A549 (cell line): Measurements from ENCODE around the gene GIMAP2. TPM values are rescaled to one million over a fixed set of nuclear protein-coding genes. Genes with fewer than 3 reads are reported as not detected.

Experiments
- ATAC-seq, 2 experiments: fragments of 200-7000 bp in 1 of 2; fragments of >200 bp in 1 of 2; cut with Nextera tagmentation in 1 of 2; cut with Tn5 transposase in 1 of 2; 3 replicates each; pipeline versions ENCODE4 v1.8.0 to v1.9.1; 2018 to 2020; ENCODE audit warnings: mild to moderate bottlenecking in 1 of 2, moderate library complexity in 1 of 2
- CTCF ChIA-PET: fragments of 300-600 bp; sonication (Branson Sonifier 250); formaldehyde crosslinking; extraction: SDS; loops from one replicate; lab custom pipeline; 2021; ENCODE audit warnings: antibody characterized with exemption, inconsistent platforms; lab: Yijun Ruan, JAX
- POLR2A ChIA-PET: fragments of 350-600 bp; formaldehyde crosslinking; extraction: SDS; loops from one replicate; lab custom pipeline; 2021; ENCODE audit warnings: antibody characterized with exemption, inconsistent platforms; lab: Yijun Ruan, JAX
- DNase-seq, 2 experiments: peaks; one replicate each; pipeline versions ENCODE4 v3.0.0 to v3.0.0-alpha.2; 2011 to 2016; ENCODE audit warnings: low read depth in 1 of 2, low spot score in 1 of 2
- FAIRE-seq: peaks from 2 replicates; lab custom pipeline; 2011; peaks lifted over from hg19 to GRCh38; lab: Jason Lieb, UNC
- H3K27ac ChIP-seq, 2 experiments: fragments of >200 bp; sonication (Bioruptor Twin); formaldehyde crosslinking; 3 replicates each; pipeline ENCODE4 v1.5.1; 2016 to 2017
- H3K4me1 ChIP-seq: fragments of >200 bp; sonication (Bioruptor Twin); formaldehyde crosslinking; 3 replicates; pipeline ENCODE4 v1.6.1; 2016
- H3K4me2 ChIP-seq: fragments of >200 bp; sonication (Bioruptor Twin); formaldehyde crosslinking; 3 replicates; pipeline ENCODE4 v1.6.1; 2016
- H3K4me3 ChIP-seq: fragments of >200 bp; sonication (Bioruptor Twin); formaldehyde crosslinking; 3 replicates; pipeline ENCODE4 v1.5.1; 2016
- H3K9me3 ChIP-seq: fragments of >200 bp; sonication (Bioruptor Twin); formaldehyde crosslinking; 3 replicates; pipeline ENCODE4 v1.6.1; 2016
- ATOH8 ChIP-seq: fragments of 250-450 bp; sonication (Bioruptor Pico); IDR thresholded peaks from 2 replicates; pipeline ENCODE4 v1.5.0; 2020; ENCODE audit warnings: low read depth, mild to moderate bottlenecking, moderate library complexity
- BCL3 ChIP-seq: fragments of >200 bp; sonication (Bioruptor Twin); formaldehyde crosslinking; IDR thresholded peaks from 3 replicates; pipeline ENCODE4 v1.6.1; 2016
- BHLHE40 ChIP-seq: IDR thresholded peaks from 2 replicates; pipeline ENCODE4 v1.6.1; 2012; ENCODE audit warnings: low read depth, low read length, inconsistent platforms
- CBX2 ChIP-seq: fragments of 200-600 bp; sonication (generic); IDR thresholded peaks from 2 replicates; pipeline ENCODE4 v1.6.1; 2016; ENCODE audit warnings: low read depth, mild to moderate bottlenecking, borderline replicate concordance
- CEBPB ChIP-seq, 2 experiments: fragments of >200 bp in 1 of 2; sonication (Bioruptor Twin) in 1 of 2; formaldehyde crosslinking in 1 of 2; IDR thresholded peaks; 2 replicates each; pipeline ENCODE4 v1.6.1; 2012 to 2016
- HDAC2 ChIP-seq: fragments of 200-600 bp; sonication (generic); IDR thresholded peaks from 2 replicates; pipeline ENCODE4 v1.6.1; 2016
- HEYL ChIP-seq: fragments of 250-450 bp; sonication (Bioruptor Pico); IDR thresholded peaks from 2 replicates; pipeline ENCODE4 v1.8.0; 2021; ENCODE audit warnings: mild to moderate bottlenecking, moderate library complexity
- HMGXB4 ChIP-seq: fragments of 250-450 bp; sonication (Bioruptor Pico); IDR thresholded peaks from 2 replicates; pipeline ENCODE4 v1.5.0; 2021; ENCODE audit warnings: mild to moderate bottlenecking, moderate library complexity, borderline replicate concordance
- HOXB5 ChIP-seq: fragments of 250-450 bp; sonication (Bioruptor Pico); IDR thresholded peaks from 2 replicates; pipeline ENCODE4 v1.5.0; 2020; ENCODE audit warnings: mild to moderate bottlenecking, moderate library complexity
- JUNB ChIP-seq: fragments of >200 bp; sonication (Bioruptor Twin); formaldehyde crosslinking; IDR thresholded peaks from 2 replicates; pipeline ENCODE4 v1.6.1; 2016
- KDM1A ChIP-seq: fragments of 200-600 bp; sonication (generic); IDR thresholded peaks from 2 replicates; pipeline ENCODE4 v1.6.1; 2016; ENCODE audit warnings: low read depth, mild to moderate bottlenecking
- KDM5A ChIP-seq: fragments of 200-600 bp; sonication (generic); IDR thresholded peaks from 2 replicates; pipeline ENCODE4 v1.6.1; 2016; ENCODE audit warnings: antibody characterized with exemption, mild to moderate bottlenecking
- MAX ChIP-seq: IDR thresholded peaks from 2 replicates; pipeline ENCODE4 v1.6.1; 2012
- NFE2L2 ChIP-seq: fragments of 150-350 bp; conservative IDR thresholded peaks from 2 replicates; pipeline ENCODE4 v1.6.1; 2014; ENCODE audit warnings: low read length
- NPAS2 ChIP-seq: fragments of 250-450 bp; sonication (Bioruptor Pico); IDR thresholded peaks from 2 replicates; pipeline ENCODE4 v1.8.0; 2022; ENCODE audit warnings: mild to moderate bottlenecking, moderate library complexity, borderline replicate concordance
- PBX3 ChIP-seq: IDR thresholded peaks from 2 replicates; pipeline ENCODE4 v1.6.1; 2012
- PHF8 ChIP-seq: fragments of 200-600 bp; sonication (generic); IDR thresholded peaks from 2 replicates; pipeline ENCODE4 v1.6.1; 2016; ENCODE audit warnings: low read depth, mild to moderate bottlenecking, antibody characterized with exemption, moderate library complexity, borderline replicate concordance
- POLR2A ChIP-seq: IDR thresholded peaks from 2 replicates; pipeline ENCODE4 v1.6.1; 2012; ENCODE audit warnings: mild to moderate bottlenecking, low read length
- POLR2AphosphoS2 ChIP-seq: conservative IDR thresholded peaks from 2 replicates; pipeline ENCODE4 v1.6.1; 2012; ENCODE audit warnings: low read length, improper control_type of control experiment, inconsistent platforms
- RCOR1 ChIP-seq: fragments of 150-350 bp; IDR thresholded peaks from 2 replicates; pipeline ENCODE4 v1.6.1; 2014; ENCODE audit warnings: antibody characterized with exemption, low read length, low read depth
- SMC3 ChIP-seq: fragments of >200 bp; sonication (Bioruptor Twin); formaldehyde crosslinking; IDR thresholded peaks from 3 replicates; pipeline ENCODE4 v1.6.1; 2018; ENCODE audit warnings: inconsistent platforms
- TFCP2L1 ChIP-seq: fragments of 250-450 bp; sonication (Bioruptor Pico); IDR thresholded peaks from 2 replicates; pipeline ENCODE4 v1.5.0; 2021; ENCODE audit warnings: mild to moderate bottlenecking
- ZNF302 ChIP-seq: fragments of 250-450 bp; sonication (Bioruptor Pico); IDR thresholded peaks from 2 replicates; pipeline ENCODE4 v1.9.0; 2021; ENCODE audit warnings: inconsistent platforms, mild to moderate bottlenecking, moderate library complexity
- WGBS: methylation state at CpG from one replicate; pipeline ENCODE4 v1.1.6; 2017; ENCODE audit errors: missing lambda C conversion rate; 5-methylcytosine and 5-hydroxymethylcytosine counted together
- polyA plus RNA-seq, 4 experiments: library from polyadenylated mRNA; depleted of rRNA in 3 of 4; stranded (reverse); fragments of >200 nt; fragmentation: RNase III in 1 of 4; extraction: RNeasy Plus Mini Kit Qiagen cat#74134 plus additional on column Dnase treatment in 1 of 4; gene quantifications; 2 replicates in 3 of 4; 3 replicates in 1 of 4; pipeline ENCODE4 v1.2.3, GENCODE V29; 2011 to 2017

The GIMAP2 gene
- polyA plus RNA-seq, 2 of the 4 experiments (the other 2 are of a cell fraction) = 0.14 TPM; not detected in 1

- CTCF ChIA-PET = no interaction called here
- Histone ChIP-seq H3K9me3 (no peaks in the 10 kb centered on the region), H3K4me3 (no peak overlapping the region), H3K27ac (no peak overlapping the region), H3K4me2 (no peak overlapping the region), H3K4me1 (no peaks in the 10 kb centered on the region)
- FAIRE-seq (no peak), DNase-seq (no peak), ATAC-seq (no peak)
- POLR2A ChIA-PET = no interaction called here
- TF ChIP-seq POLR2AphosphoS2 = no peak
- TF ChIP-seq KDM1A = no peak
- no peak for TF ChIP-seq SMC3
- no peak for TF ChIP-seq BHLHE40
- TF ChIP-seq HMGXB4 (CRISPR knock-in tag) = no peak
- TF ChIP-seq ZNF302 = no peak
- TF ChIP-seq TFCP2L1 (CRISPR knock-in tag) = no peak
- no peak for TF ChIP-seq HOXB5
- no peak for TF ChIP-seq CBX2
- TF ChIP-seq KDM5A = no peak
- no peak for TF ChIP-seq CEBPB (IDR thresholded peaks at IDR 0.05)
- TF ChIP-seq HEYL (CRISPR knock-in tag) = no peak
- no peak for TF ChIP-seq NPAS2 (CRISPR knock-in tag)
- no peak for TF ChIP-seq PBX3
- no peak for TF ChIP-seq PHF8
- no peak for TF ChIP-seq JUNB
- WGBS = 3% methylated on average over 3 of the region's 3 CpGs
These were observed 50.3 kb downstream of the GIMAP2 start for GRCh38 chr7:150735596-150736358.

- Histone ChIP-seq H3K4me1 (no peaks in the 10 kb centered on the region), H3K4me3 (no peak overlapping the region), H3K27ac (no peak overlapping the region), H3K9me3 (no peaks in the 10 kb centered on the region), H3K4me2 (no peak overlapping the region)
- CTCF ChIA-PET = no interaction called here
- TF ChIP-seq JUNB (no peak), MAX (no peak), CBX2 (no peak), CEBPB (IDR thresholded peaks at IDR 0.05) (no peak), BCL3 (no peak), ATOH8 (no peak), NFE2L2 (no peak), HDAC2 (no peak), POLR2A (no peak), RCOR1 (no peak)
- ATAC-seq (no peak), FAIRE-seq (no peak), DNase-seq (no peak)
- whole genome bisulfite sequencing = 2% methylated on average over 4 of the region's 4 CpGs
- POLR2A ChIA-PET = no interaction called here
These were observed 51.4 kb downstream of the GIMAP2 start for GRCh38 chr7:150736864-150737263.
